ENCODE data around the gene GPR135. TPM values are rescaled to one million over a fixed set of nuclear protein-coding genes. Genes with fewer than 3 reads are reported as not detected.

GPR135 gene
- total and polyA plus RNA-seq, 10 of the 15 experiments (the other 5 are each of a cell fraction or from before 2014, with no cell fraction given): 0.11 to 1.1 (median 0.86) TPM

DNA sequence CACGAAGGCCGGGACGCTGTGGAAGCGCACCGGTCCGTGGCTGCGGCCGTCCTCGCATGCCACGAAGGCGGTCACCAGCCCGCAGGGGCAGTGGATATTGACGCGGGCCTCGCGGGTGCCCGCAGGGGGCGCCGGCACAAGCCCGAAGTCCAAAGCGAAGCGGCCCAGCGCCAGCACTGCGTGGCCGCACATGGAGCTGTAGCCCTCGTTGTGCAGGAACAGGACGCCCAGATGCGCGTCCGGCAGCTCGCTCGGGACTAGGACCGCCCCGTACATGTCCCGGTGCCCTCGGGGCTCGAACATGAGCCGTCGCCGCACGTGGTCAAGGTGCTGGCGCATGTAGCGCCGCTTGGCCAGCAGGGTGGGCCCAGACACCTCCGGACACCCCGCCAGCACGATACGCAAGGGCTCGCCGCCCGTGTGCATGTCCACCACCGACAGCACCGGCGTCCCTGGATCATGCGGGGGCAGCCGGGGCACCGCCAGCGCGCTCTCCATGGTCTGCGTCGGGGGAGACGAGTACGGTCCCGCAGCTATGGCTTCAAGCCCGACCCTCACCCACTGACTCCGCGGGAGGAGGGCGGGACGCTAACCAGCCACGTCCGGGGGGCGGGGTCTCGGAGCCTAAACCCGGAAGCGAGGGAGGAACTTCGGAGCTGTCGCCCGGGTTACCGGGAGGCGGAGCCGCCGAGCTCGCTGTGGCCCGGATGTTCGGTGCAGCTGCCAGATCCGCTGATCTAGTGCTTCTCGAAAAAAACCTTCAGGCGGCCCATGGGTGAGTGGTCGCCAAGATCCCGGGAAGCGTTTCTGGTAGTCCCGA is 18.8 kb upstream of the GPR135 start, which contains the start of the genes JKAMP and L3HYPDH (continued):
- TF ChIP-seq, protein P1, sequence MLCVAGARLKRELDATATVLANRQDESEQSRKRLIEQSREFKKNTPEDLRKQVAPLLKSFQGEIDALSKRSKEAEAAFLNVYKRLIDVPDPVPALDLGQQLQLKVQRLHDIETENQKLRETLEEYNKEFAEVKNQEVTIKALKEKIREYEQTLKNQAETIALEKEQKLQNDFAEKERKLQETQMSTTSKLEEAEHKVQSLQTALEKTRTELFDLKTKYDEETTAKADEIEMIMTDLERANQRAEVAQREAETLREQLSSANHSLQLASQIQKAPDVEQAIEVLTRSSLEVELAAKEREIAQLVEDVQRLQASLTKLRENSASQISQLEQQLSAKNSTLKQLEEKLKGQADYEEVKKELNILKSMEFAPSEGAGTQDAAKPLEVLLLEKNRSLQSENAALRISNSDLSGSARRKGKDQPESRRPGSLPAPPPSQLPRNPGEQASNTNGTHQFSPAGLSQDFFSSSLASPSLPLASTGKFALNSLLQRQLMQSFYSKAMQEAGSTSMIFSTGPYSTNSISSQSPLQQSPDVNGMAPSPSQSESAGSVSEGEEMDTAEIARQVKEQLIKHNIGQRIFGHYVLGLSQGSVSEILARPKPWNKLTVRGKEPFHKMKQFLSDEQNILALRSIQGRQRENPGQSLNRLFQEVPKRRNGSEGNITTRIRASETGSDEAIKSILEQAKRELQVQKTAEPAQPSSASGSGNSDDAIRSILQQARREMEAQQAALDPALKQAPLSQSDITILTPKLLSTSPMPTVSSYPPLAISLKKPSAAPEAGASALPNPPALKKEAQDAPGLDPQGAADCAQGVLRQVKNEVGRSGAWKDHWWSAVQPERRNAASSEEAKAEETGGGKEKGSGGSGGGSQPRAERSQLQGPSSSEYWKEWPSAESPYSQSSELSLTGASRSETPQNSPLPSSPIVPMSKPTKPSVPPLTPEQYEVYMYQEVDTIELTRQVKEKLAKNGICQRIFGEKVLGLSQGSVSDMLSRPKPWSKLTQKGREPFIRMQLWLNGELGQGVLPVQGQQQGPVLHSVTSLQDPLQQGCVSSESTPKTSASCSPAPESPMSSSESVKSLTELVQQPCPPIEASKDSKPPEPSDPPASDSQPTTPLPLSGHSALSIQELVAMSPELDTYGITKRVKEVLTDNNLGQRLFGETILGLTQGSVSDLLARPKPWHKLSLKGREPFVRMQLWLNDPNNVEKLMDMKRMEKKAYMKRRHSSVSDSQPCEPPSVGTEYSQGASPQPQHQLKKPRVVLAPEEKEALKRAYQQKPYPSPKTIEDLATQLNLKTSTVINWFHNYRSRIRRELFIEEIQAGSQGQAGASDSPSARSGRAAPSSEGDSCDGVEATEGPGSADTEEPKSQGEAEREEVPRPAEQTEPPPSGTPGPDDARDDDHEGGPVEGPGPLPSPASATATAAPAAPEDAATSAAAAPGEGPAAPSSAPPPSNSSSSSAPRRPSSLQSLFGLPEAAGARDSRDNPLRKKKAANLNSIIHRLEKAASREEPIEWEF (IDR thresholded peaks at IDR 0.05; ENCODE audit: insufficient replicate concordance, low read depth, low read length): no peak
- TF ChIP-seq, protein P2, sequence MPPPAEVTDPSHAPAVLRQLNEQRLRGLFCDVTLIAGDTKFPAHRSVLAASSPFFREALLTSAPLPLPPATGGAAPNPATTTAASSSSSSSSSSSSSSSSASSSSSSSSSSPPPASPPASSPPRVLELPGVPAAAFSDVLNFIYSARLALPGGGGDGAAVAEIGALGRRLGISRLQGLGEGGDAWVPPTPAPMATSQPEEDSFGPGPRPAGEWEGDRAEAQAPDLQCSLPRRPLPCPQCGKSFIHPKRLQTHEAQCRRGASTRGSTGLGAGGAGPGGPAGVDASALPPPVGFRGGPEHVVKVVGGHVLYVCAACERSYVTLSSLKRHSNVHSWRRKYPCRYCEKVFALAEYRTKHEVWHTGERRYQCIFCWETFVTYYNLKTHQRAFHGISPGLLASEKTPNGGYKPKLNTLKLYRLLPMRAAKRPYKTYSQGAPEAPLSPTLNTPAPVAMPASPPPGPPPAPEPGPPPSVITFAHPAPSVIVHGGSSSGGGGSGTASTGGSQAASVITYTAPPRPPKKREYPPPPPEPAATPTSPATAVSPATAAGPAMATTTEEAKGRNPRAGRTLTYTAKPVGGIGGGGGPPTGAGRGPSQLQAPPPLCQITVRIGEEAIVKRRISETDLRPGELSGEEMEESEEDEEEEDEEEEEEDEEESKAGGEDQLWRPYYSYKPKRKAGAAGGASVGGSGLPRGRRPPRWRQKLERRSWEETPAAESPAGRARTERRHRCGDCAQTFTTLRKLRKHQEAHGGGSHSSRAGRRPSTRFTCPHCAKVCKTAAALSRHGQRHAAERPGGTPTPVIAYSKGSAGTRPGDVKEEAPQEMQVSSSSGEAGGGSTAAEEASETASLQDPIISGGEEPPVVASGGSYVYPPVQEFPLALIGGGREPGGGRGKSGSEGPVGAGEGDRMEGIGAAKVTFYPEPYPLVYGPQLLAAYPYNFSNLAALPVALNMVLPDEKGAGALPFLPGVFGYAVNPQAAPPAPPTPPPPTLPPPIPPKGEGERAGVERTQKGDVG (CRISPR knock-in tag; IDR thresholded peaks at IDR 0.05): no peak
- TF ChIP-seq MYC (IDR thresholded peaks at IDR 0.05; ENCODE audit: insufficient read depth, insufficient read length, insufficient replicate concordance, low read length, severe bottlenecking): peak; percentile 97
- no peak for TF ChIP-seq NR2C1 (IDR thresholded peaks at IDR 0.05)
- TF ChIP-seq YY1 (IDR thresholded peaks at IDR 0.05; ENCODE audit: low read depth, low read length): peak; percentile 31
- TF ChIP-seq PAX8 (IDR thresholded peaks at IDR 0.05): no peak
- TF ChIP-seq BRCA1 (IDR thresholded peaks at IDR 0.05; ENCODE audit: low read depth, low read length): no peak
- 0 out of 2 replicates have a peak, but pooled peaks have one; percentile 87 for TF ChIP-seq RB1 (IDR thresholded peaks at IDR 0.05; ENCODE audit: borderline replicate concordance)
- TF ChIP-seq CEBPB (IDR thresholded peaks at IDR 0.05; ENCODE audit: borderline replicate concordance in 1 of 2, low read depth in 2 of 2, low read length in 2 of 2): no peak
- no peak for TF ChIP-seq EZH2 (IDR thresholded peaks at IDR 0.05; ENCODE audit: borderline replicate concordance, control insufficient read depth, low read depth, low read length)
- TF ChIP-seq SIX5 (IDR thresholded peaks at IDR 0.05; ENCODE audit: low read depth, low read length, severe bottlenecking): no peak
- no peak for TF ChIP-seq SMC3 (IDR thresholded peaks at IDR 0.05; ENCODE audit: borderline replicate concordance, low read length)
- no peak for TF ChIP-seq CHD1 (IDR thresholded peaks at IDR 0.05; ENCODE audit: low read depth, low read length)
- no peak for TF ChIP-seq RCOR1 (conservative IDR thresholded peaks at IDR 0.05; ENCODE audit: low read depth, low read length)
- peak; percentile 20 for TF ChIP-seq CREM (IDR thresholded peaks at IDR 0.05; ENCODE audit: low read depth)
- 0 out of 3 replicates have a peak, but pooled peaks of 1 of the 2 experiments have one; percentile 21 for TF ChIP-seq EGR1 (IDR thresholded peaks at IDR 0.05; ENCODE audit: borderline replicate concordance in 1 of 2, low read depth in 2 of 2, low read length in 2 of 2)
- no peak for TF ChIP-seq NFYA (IDR thresholded peaks at IDR 0.05; ENCODE audit: borderline replicate concordance, low read depth, low read length)
- 0 out of 4 replicates have a peak, but pooled peaks of 1 of the 2 experiments have one; percentile 4 for TF ChIP-seq SRF (IDR thresholded peaks at IDR 0.05; ENCODE audit: low read depth in 2 of 2, low read length in 2 of 2)
- no peak for TF ChIP-seq KDM1A (IDR thresholded peaks at IDR 0.05; ENCODE audit: borderline replicate concordance)
- TF ChIP-seq SUZ12 (IDR thresholded peaks at IDR 0.05; ENCODE audit: unreplicated experiment): no peak
- no peak for TF ChIP-seq RAD51 (IDR thresholded peaks at IDR 0.05)
- TF ChIP-seq IKZF1 (conservative IDR thresholded peaks at IDR 0.05): peak; percentile 88

All from GM12878 (cell line).